Medulla oblongata (tissue), 1 donor: Measurements from ENCODE around the gene NLRP1.

Experiments
- DNase-seq: peaks from one replicate; pipeline ENCODE4 v3.0.0-alpha.2; 2015; ENCODE audit errors: extremely low spot score

The NLRP1 gene

GRCh38 chr17:5516060-5516792 is 68.1 kb downstream of the NLRP1 start:
- no peak for DNase-seq

GRCh38 chr17:5514976-5515375 is 69.3 kb downstream of the NLRP1 start:
- no peak for DNase-seq

GRCh38 chr17:5513628-5514027 is 70.7 kb downstream of the NLRP1 start:
- no peak for DNase-seq

GRCh38 chr17:5511401-5512225 is 72.7 kb downstream of the NLRP1 start:
- peak; percentile 35 for DNase-seq

- no peak for DNase-seq
These were observed 73.5 kb downstream of the NLRP1 start for GRCh38 chr17:5510771-5511170.

GRCh38 chr17:5509482-5509881 is 74.8 kb downstream of the NLRP1 start:
- no peak for DNase-seq

- no peak for DNase-seq
These were observed 75.5 kb downstream of the NLRP1 start for GRCh38 chr17:5508810-5509209.

- DNase-seq: no peak
These were observed 78.0 kb downstream of the NLRP1 start for GRCh38 chr17:5506307-5506706.

GRCh38 chr17:5502552-5502951 is 81.8 kb downstream of the NLRP1 start:
- no peak for DNase-seq

- DNase-seq: no peak
These were observed 82.6 kb downstream of the NLRP1 start for GRCh38 chr17:5501685-5502084.

- peak; percentile 89 for DNase-seq
These were observed 83.5 kb downstream of the NLRP1 start for GRCh38 chr17:5500589-5501391.

GRCh38 chr17:5500247-5500588 is 84.1 kb downstream of the NLRP1 start:
- DNase-seq: no peak

GRCh38 chr17:5499476-5500231 is 84.7 kb downstream of the NLRP1 start:
- DNase-seq: peak; percentile 41

GRCh38 chr17:5492970-5493369 is 91.3 kb downstream of the NLRP1 start:
- DNase-seq: no peak

- DNase-seq: no peak
These were observed 95.6 kb downstream of the NLRP1 start for GRCh38 chr17:5488752-5489151.

- DNase-seq: peak; percentile 100
These were observed 97.8 kb downstream of the NLRP1 start, which contains the start of gene MIS12 for GRCh38 chr17:5486206-5487124. Gene MIS12, plus strand, starts transcription at chr17:5486566. Its CDS starts 2,297 bp downstream, at chr17:5488863.

GRCh38 chr17:5485270-5486205 is 98.8 kb downstream of the NLRP1 start, which contains the start of gene DERL2:
Gene DERL2, minus strand, starts transcription at chr17:5486178. Its CDS starts 17 bp downstream, at chr17:5486161.
- DNase-seq: no peak

- no peak for DNase-seq
These were observed 102.9 kb downstream of the NLRP1 start for GRCh38 chr17:5481451-5481850.

GRCh38 chr17:5480962-5481361 is 103.3 kb downstream of the NLRP1 start:
- no peak for DNase-seq
